Adipose tissue (tissue), 3 donors: ENCODE measurements around the gene LRG1. TPM values are rescaled to one million over a fixed set of nuclear protein-coding genes. Genes with fewer than 3 reads are reported as not detected.

Source experiments
- H3K27ac ChIP-seq: one replicate; pipeline ENCODE4 v1.5.1; 2013; ENCODE audit warnings: low read depth, low read length
- WGBS, 3 donors: extraction: QIAGEN DNeasy Blood & Tissue Kit; methylation state at CpG; one replicate each; pipeline ENCODE4 v1.1.7; 2013; 5-methylcytosine and 5-hydroxymethylcytosine counted together
- polyA plus RNA-seq, 3 donors: library from polyadenylated mRNA; stranded (reverse); fragments of 200-250 nt; gene quantifications; one replicate each; pipeline ENCODE4 v1.2.3, GENCODE V29; 2013
- donor health status: healthy with polysubstance abuse.
- donor health status: Bipolar disorder and iron deficiency.
- donor health status: healthy.

Gene LRG1
- polyA plus RNA-seq, 3 donors: 7.1 to 18.6 (median 13.4) TPM

GRCh38 chr19:4519521-4520277 is 20.1 kb downstream of the LRG1 start:
- WGBS, 3 donors: 58 to 72% (median 67%) methylated on average over 9 of the region's 9 CpGs
- no peak overlapping the region for H3K27ac ChIP-seq

DNA sequence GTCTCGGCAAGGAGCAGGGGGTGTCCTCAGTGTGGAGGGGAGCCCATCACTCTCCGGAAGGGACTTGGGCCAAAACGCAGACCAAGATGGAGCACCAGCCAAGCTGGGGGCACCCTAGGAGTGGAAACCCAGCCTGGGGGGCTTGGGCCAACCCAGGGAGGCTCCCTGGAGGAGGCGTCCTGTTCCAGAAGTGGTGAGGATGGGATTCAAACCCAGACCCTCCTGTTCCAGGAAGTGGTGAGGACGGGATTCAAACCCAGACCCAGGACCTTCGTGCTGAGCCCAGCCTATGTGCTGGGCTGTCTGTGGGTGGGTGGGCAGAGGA is 20.7 kb downstream of the LRG1 start:
- H3K27ac ChIP-seq: no peak overlapping the region
- WGBS, 3 donors: 79 to 96% (median 81%) methylated on average over 6 of the region's 6 CpGs

DNA sequence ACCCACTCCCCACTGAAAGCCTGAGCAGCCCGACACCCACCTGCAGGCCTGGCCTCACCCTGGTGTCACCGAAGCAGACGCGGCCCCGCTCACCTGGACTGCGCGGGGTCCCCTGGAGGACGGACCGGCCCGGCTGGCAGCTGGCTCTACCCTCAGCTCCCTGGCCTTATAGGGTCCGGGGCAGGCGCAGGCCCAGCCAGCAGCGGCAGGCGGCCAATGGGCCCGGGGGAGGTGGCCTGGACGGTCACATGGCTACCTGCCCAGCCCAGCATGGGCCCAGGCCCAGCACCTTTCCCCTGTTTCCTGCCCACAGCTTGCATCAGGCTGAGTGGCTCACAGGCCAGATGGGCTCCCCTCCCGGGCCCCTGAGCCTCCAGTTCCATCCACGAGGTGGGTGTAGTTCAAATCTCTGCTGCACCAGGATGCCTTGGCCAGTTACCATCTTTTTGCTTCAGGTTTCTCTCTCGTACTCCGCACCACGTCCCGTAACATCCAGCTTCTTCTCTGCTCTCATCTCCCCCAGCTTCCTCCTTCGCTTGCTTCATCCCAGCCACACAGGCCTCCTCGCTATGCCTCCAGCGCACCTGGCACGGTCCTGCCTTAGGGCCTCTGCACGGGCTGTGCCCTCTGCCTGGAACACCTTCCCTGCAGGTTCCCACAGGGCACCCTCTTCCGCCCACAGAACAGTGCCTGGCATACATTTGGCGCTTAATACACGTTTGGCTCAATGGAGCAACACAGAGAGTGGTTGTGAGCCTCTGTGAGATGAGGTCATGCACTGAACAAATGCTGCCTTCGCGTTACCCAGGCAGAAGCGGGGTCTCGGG is 21.3 kb downstream of the LRG1 start, which contains the start of gene PLIN4:
Gene PLIN4 (minus strand): TSS at position 142 of the 827 bp plus-strand sequence. CDS start 214 bp downstream, outside the sequence.
- WGBS, 3 donors: 36 to 71% (median 43%) methylated on average over 34 of the region's 34 CpGs
- H3K27ac ChIP-seq: no peak within 1 kb of the TSS

GRCh38 chr19:4517451-4518057 is 22.3 kb downstream of the LRG1 start:
- H3K27ac ChIP-seq: no peak overlapping the region
- WGBS, 3 donors: 71 to 90% (median 82%) methylated on average over 24 of the region's 24 CpGs

DNA sequence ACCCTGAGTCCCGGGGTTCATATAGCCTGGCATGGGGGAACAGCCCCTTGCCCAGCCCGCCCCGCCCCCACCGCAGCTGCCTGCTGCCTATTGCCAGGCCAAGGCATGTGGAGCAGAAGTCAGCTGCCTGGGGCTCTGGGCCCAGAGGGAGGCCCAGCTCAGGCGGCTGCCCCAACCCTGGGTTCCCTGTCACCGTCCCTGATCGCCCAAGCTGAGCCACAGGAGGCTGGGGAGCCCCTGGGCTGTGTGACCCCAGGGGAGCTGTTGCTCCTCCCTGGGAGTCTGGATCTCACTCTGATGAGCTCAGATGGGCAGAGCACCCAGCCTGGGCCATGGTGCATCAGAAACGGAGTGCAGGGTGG is 22.9 kb downstream of the LRG1 start:
- H3K27ac ChIP-seq: no peak overlapping the region
- WGBS, 3 donors: 60 to 77% (median 63%) methylated on average over 6 to 8 of the region's 8 CpGs

GRCh38 chr19:4516199-4516938 is 23.5 kb downstream of the LRG1 start:
- no peak overlapping the region for H3K27ac ChIP-seq
- WGBS, 3 donors: 64 to 82% (median 73%) methylated on average over 14 of the region's 14 CpGs

GRCh38 chr19:4515732-4516131 is 24.1 kb downstream of the LRG1 start:
- 81 to 94% (median 85%) methylated on average over 5 of the region's 5 CpGs for WGBS, 3 donors
- no peak overlapping the region for H3K27ac ChIP-seq

GRCh38 chr19:4513248-4513647 is 26.6 kb downstream of the LRG1 start:
- WGBS, 3 donors: 85 to 91% (median 90%) methylated on average over 17 of the region's 17 CpGs
- H3K27ac ChIP-seq: no peak overlapping the region

DNA sequence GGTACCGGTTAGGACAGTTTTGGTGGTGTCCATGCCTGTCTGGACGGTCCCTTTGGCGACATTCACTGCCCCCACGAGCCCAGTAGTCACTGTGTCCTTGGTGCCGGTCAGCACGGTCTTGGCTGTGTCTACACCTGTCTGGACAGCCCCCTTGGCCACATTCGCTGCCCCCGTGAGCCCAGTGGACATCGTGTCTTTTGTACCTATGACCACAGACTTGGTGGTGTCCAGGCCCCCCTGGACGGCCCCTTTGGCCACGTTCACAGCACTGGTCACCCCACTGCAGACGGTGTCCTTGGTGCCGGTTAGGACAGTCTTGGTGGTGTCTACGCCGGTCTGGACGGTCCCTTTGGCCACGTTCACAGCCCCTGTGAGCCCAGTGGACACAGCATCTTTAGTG is 27.8 kb downstream of the LRG1 start:
- 85 to 89% (median 86%) methylated on average over 17 of the region's 17 CpGs for WGBS, 3 donors
- no peak overlapping the region for H3K27ac ChIP-seq

DNA sequence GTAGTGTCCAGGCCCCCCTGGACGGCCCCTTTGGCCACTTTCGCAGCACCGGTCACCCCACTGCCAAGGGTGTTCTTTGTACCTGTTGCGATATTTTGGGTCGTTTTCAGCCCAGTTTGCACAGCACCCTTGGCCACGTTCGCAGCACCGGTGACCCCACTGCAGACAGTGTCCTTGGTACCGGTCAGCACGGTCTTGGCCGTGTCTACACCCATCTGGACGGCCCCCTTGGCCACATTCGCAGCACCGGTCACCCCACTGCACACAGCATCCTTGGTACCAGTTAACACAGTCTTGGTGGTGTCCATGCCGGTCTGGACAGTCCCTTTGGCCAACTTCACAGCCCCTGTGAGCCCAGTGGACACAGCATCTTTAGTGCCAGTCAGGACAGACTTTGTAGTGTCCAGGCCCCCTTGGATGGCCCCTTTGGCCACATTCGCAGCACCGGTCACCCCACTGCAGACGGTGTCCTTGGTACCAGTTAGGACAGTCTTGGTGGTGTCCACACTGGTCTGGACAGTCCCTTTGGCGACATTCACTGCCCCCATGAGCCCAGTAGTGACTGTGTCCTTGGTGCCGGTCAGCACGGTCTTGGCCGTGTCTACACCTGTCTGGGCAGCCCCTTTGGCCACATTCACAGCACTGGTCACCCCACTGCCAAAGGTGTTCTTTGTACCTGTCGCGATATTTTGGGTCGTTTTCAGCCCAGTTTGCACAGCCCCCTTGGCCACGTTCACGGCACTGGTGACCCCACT is 28.4 kb downstream of the LRG1 start:
- 75 to 88% (median 88%) methylated on average over 27 of the region's 27 CpGs for WGBS, 3 donors

DNA sequence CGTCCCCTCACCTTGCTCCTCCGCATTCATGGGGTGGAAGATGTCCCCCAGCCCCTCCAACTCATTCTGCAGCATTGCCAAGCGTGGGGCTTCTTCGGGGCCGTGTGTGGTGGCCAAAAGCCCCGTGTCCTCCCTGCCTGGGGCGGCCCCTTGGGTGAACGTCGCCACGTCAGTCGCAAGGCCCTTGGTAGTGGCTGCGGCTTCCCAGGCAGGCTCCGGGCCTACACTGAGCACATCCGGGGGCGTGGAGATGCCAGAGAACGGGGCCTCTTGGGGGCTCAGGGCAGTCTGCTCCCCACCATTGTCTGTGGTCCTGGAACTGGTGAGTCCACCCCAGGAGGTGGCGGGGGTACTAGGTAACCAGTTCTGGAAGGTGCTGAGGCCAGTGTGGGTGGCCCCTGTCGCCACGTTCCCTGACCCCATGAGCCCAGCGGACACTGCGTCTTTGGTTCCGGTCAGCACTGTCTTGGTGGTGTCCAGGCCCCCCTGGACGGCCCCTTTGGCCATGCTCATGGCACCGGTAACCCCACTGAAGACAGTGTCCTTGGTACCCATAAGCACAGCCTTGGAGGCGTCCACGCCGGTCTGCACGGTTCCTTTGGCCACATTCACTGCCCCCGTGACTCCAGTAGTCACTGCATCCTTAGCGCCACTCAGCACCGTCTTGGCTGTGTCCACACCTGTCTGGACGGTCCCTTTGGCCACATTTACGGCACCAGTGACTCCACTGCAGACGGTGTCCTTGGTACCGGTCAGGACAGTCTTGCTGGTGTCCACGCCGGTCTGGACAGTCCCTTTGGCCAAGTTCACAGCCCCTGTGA is 29.2 kb downstream of the LRG1 start:
- 78 to 89% (median 87%) methylated on average over 37 of the region's 37 CpGs for WGBS, 3 donors
- no peak overlapping the region for H3K27ac ChIP-seq

More for the DNA sequence above, 28.4 kb downstream of the LRG1 start:
- H3K27ac ChIP-seq: no peak overlapping the region

- H3K27ac ChIP-seq: no peak overlapping the region
- 77 to 86% (median 82%) methylated on average over 20 to 21 of the region's 21 CpGs for WGBS, 3 donors
Observed at GRCh38 chr19:4508698-4509097, 31.1 kb downstream of the LRG1 start.

DNA sequence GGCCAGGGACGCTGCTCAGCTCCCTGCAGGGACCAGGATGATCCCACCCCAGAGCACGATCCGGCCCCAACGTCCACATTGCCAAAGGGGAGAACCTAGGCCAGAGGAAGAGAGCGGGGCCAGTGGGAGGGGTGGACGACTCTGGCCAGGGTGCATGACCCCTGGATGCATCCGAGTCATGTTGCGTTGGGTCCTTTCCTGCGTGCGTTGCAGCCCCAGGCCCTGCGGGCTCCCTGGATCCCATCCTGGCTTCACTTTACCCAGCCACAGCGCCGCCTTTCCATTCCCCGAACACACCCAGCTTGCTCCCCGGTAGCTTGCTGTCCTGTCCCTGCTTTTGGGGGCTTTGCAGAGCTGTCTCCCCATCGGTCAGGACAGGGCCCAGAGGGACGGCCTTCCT is 32.0 kb downstream of the LRG1 start:
- no peak overlapping the region for H3K27ac ChIP-seq
- WGBS, 3 donors: 62 to 75% (median 67%) methylated on average over 17 of the region's 17 CpGs

- no peak overlapping the region for H3K27ac ChIP-seq
- 79 to 84% (median 82%) methylated on average over 12 of the region's 12 CpGs for WGBS, 3 donors
Observed at GRCh38 chr19:4507150-4507452, 32.7 kb downstream of the LRG1 start.

DNA sequence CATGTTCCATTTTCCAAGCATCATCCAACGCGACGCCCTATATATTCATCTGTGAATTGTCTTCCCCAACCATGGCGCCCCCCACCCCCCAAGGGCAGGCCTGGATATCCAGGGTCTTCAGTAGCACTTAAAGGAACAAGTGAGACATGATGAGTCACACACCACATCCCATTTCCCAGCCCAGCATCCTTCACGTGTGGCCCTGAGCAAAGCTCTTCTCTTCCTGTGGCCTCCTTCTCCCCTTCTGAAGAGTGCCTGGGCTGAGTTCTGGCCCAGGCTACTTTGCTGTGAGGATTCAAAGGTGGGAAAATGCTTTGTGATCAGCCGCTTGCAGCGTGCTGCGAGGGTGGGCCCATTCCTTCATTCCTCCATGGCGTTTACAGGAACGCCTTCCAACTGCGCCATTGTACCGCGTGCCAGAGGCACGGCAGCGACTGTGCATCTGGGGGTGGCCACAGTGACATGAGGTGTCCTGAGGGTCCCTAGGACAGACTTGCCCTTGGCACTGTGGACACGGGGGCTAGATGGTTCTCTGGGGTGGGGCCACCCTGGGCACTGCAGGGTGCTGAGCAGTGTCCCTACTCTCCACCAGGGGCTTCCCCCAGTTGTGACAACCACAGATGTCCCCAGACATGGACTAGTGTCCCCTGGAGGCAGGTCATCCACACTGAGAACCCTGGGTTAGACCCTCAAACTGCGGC is 33.2 kb downstream of the LRG1 start:
- 82 to 89% (median 83%) methylated on average over 17 of the region's 17 CpGs for WGBS, 3 donors
- H3K27ac ChIP-seq: no peak overlapping the region

- WGBS, 3 donors: 92 to 97% (median 95%) methylated on average over 34 of the region's 34 CpGs
- no peak overlapping the region for H3K27ac ChIP-seq
Observed at GRCh38 chr19:4505570-4506448, 34.0 kb downstream of the LRG1 start.
